NCI-H146 treated with DMSO at 0.1 percent for 48 hours (cell line): ENCODE measurements around the gene PSMD2.
"Not testable (repeated sequence)": the region's sequence is repeated elsewhere in the genome, so short reads cannot be mapped to it uniquely, and the experiment has no call there.

Source experiments
- DNase-seq: peaks from one replicate; lab custom pipeline; 2025; ENCODE audit not compliant: unreplicated experiment; lab: John Stamatoyannopoulos, UW

The PSMD2 gene

GRCh38 chr3:184298759-184299487 is at the start of gene PSMD2:
Gene PSMD2 (plus strand): TSS chr3:184299241. CDS start chr3:184299267, 26 bp downstream.
- peak; percentile 95 for DNase-seq

DNA sequence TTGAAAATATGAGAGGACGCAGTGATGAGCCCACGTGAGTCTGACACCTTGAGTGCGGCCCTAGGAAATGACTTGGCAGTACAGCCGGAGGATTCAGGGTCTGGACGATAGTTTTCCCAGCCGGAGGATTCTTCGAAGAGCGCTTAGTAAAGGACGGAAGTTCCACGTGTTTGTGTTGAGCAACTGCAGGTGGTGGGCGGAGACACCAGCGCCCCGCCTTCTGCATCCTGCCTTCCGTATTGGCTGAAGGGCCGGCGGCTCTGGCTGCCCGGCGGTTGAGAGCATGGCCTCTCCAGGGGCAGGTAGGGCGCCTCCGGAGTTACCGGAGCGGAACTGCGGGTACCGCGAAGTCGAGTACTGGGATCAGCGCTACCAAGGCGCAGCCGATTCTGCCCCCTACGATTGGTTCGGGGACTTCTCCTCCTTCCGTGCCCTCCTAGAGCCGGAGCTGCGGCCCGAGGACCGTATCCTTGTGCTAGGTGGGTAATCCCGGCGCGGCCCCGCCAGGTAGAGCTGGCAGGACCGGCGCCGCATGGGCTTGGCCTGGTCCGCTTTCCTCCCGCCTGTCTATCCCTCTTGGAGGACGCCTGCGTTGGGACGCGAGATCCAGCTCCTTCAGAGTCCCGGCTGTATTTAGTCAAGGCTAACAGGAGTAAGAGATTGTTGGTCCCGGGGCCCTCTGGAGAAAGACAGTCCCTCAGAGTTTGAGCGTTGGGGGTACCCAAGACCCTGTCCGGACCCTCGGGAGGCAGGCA is 49.5 kb upstream of the PSMD2 start, which contains the start of gene EEF1AKMT4:
Gene EEF1AKMT4 (plus strand): TSS at position 261 of the 755 bp plus-strand sequence. CDS start 23 bp downstream, at position 284.
- DNase-seq, result peak; percentile 100

- peak; percentile 96 for DNase-seq
These were observed 48.7 kb upstream of the PSMD2 start for GRCh38 chr3:184250167-184250828.

- no peak for DNase-seq
These were observed 43.6 kb upstream of the PSMD2 start for GRCh38 chr3:184255291-184256039.

DNA sequence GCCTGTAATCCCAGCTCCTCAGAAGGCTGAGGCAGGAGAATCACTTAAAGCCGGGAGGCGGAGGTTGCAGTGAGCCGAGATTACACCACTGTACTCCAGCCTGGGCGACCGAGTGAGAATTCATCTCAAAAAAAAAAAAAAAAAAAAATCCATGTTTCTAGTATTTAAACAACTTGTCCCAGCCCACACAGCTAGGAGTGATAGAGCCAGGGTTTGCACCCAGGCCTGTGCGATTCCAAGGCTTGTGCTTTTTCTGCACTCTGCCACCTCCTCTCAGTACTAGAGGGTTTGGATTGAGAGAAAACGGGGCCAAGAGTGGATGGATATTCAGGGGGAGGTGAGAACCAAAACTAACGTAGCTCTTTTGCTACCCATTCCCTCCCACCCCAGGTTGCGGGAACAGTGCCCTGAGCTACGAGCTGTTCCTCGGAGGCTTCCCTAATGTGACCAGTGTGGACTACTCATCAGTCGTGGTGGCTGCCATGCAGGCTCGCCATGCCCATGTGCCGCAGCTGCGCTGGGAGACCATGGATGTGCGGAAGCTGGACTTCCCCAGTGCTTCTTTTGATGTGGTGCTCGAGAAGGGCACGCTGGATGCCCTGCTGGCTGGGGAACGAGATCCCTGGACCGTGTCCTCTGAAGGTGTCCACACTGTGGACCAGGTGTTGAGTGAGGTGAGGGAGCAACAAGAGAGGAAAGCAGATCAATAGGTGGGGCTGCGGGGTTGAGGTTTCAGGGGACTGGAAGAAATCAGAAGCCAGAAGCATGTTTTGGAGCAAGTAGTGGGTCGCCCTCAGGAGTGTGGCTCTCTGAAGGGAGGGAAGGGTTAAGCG is 41.7 kb upstream of the PSMD2 start:
- no peak for DNase-seq

- no peak for DNase-seq
These were observed 40.1 kb upstream of the PSMD2 start for GRCh38 chr3:184258926-184259325.

DNA sequence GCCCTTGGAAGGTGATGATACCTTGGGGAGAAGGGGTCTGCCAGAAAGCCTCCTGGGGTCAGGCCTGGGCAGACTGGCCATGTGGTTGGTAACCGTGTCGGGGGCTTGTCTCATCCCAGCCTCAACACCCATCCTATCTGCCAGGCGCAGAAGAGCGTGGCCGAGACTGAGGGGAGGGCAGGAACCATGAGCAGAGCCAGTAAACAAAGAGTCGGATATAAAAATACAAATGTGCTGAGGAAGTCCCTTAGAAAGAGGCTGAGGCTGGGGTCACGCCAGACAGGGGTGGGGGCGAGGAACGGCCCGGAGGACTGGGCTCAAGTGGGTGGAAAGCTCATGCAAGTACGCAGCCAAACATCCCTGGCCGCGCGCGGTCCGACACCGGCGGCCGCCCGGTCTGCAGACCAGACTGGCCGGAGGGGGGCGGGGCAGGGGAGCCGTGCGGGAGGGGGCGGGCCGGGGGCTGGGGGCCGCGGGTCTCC is 39.6 kb upstream of the PSMD2 start:
- no peak for DNase-seq

GRCh38 chr3:184259878-184260723 is 38.9 kb upstream of the PSMD2 start:
- peak; percentile 36 for DNase-seq

DNA sequence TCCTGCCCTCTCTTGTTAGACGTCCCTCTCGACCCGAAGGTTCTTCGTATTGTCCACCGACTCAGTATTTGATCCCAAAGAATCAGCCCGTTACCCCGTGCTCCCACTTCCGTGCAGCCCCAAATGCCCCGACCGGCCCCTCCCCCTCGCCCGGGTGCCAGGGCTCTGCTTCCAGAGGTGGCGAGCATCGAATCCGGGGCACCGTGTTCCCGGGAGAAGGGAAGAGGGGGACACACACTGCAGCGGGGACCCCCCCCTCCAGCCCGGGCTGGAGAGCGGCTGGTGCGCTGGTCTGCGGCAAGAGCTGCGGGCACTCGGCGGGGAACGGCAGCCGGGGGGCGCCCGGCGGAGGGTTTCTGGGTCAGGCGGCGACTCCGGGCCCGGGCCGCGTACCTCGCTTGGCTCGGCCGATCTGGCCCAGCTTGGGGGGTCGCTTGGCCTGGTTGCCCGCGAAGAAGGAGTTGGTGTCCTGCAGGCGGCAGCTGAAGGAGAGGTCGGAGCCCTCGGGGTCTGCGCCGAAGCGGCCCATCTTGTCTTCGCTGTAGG is 38.2 kb upstream of the PSMD2 start:
- DNase-seq, result no peak

- DNase-seq, result peak; percentile 95
These were observed 37.7 kb upstream of the PSMD2 start, which contains the start of gene CAMK2N2 for GRCh38 chr3:184261270-184261853. Gene CAMK2N2 (minus strand): TSS chr3:184261553. CDS start chr3:184261285, 268 bp downstream.

- peak; percentile 80 for DNase-seq
These were observed 36.9 kb upstream of the PSMD2 start for GRCh38 chr3:184261854-184262763.

DNA sequence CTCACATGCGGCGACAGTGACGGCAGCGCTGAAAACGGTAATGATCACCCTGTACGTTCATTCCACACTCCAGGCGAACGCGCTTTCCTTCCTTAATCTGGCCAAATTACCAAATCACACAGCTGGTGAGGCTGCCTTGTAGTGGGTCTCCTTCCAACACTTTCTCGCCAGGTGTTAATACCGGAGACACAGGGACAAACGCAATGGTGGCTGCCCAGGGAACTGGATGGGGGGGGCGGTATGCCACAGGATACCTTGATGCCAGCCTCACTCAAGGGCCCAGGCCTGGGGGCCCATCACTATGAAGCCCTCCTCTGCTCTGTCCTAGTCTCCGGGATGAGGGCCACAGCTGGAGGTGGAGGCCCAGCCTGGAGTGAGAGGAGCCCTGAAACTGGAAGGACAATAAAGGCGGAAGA is 36.3 kb upstream of the PSMD2 start:
- no peak for DNase-seq

- not testable (repeated sequence) for DNase-seq
These were observed 31.8 kb upstream of the PSMD2 start for GRCh38 chr3:184267249-184267648.

DNA sequence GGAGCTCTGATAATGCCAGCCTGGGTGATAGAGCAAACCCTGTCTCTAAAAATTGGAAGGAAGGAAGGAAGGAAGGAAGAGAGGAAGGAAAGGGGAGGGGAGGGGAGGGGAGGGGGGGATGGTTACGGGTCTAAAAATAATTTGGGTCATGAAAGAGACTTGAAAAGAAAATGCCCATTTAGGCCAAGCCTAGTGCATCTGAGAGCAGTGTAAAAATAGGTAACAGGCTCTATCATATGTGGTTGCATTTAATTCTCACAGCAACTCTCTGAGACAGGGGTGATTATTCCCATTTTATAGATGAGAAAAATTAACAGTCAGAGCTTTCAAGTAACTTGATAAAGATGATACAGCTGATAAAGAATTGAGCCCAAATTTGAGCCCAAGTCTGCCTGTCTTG is 26.8 kb upstream of the PSMD2 start:
- no peak for DNase-seq

DNA sequence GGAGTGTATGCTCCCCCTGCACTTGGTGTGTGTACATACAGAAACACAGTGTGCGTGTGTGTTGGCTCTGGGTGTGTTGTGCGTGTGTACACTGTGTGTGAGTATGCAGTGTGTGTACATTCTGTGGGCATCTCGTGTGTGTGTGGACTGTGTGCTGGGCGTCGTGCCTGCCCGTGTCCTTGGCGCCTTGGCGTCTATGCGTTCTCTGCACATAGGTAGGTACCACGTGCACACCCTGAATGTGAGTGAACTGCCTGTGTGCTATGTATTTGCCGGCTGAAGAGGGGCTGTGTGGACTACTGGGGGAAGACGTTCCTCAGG is 23.7 kb upstream of the PSMD2 start:
- DNase-seq, result no peak

GRCh38 chr3:184275961-184276910 is 22.8 kb upstream of the PSMD2 start, which contains the start of gene ECE2:
Gene ECE2 (plus strand): TSS chr3:184276022. CDS start chr3:184276154, 132 bp downstream.
- DNase-seq, result no peak
